Natural killer cell (primary cell): ENCODE measurements around the gene SAMD11. TPM values are rescaled to one million over a fixed set of nuclear protein-coding genes. Genes with fewer than 3 reads are reported as not detected.

ENCODE experiments used
- ATAC-seq, 3 donors: fragments of 150-1000 bp in 2 of 3; fragments of 200-7000 bp in 1 of 3; cut with Tn5 transposase; 1 replicate in 1 of 3; 2 replicates in 2 of 3; pipeline ENCODE4 v1.10.0; 2021; ENCODE audit warnings: mild to moderate bottlenecking in 2 of 3, moderate library complexity in 2 of 3
- DNase-seq, 2 donors: peaks; one replicate each; pipeline versions ENCODE4 v3.0.0 to v3.0.0-alpha.2; 2013 to 2021; ENCODE audit warnings: mixed read lengths in 1 of 2
- H3K27ac ChIP-seq: one replicate; pipeline ENCODE4 v1.5.1; 2013; ENCODE audit warnings: mild to moderate bottlenecking, low read length
- H3K27me3 ChIP-seq: one replicate; pipeline ENCODE4 v1.6.1; 2013; ENCODE audit warnings: low read length; ENCODE audit not compliant: control insufficient read depth, insufficient read depth
- H3K36me3 ChIP-seq: one replicate; pipeline ENCODE4 v1.6.1; 2013; ENCODE audit warnings: low read length; ENCODE audit not compliant: control insufficient read depth, insufficient read depth
- H3K4me1 ChIP-seq: one replicate; pipeline ENCODE4 v1.6.1; 2013; ENCODE audit warnings: low read length; ENCODE audit not compliant: control insufficient read depth, insufficient read depth
- H3K4me3 ChIP-seq: one replicate; pipeline ENCODE4 v1.5.1; 2013; ENCODE audit warnings: low read length
- H3K9me3 ChIP-seq: one replicate; pipeline ENCODE4 v1.6.1; 2013; ENCODE audit warnings: low read length; ENCODE audit not compliant: control insufficient read depth, insufficient read depth
- H3K27ac Mint-ChIP-seq, 2 donors: one replicate each; pipeline ENCODE4 v1.8.0; 2022; ENCODE audit warnings: mild to moderate bottlenecking in 2 of 2, mixed read lengths in 2 of 2, moderate library complexity in 1 of 2
- H3K27me3 Mint-ChIP-seq, 2 donors: one replicate each; pipeline ENCODE4 v1.8.0; 2022; ENCODE audit warnings: low read depth in 2 of 2, mixed read lengths in 2 of 2
- H3K36me3 Mint-ChIP-seq: one replicate; pipeline ENCODE4 v1.8.0; 2022; ENCODE audit warnings: mixed read lengths
- H3K4me1 Mint-ChIP-seq, 2 donors: one replicate each; pipeline ENCODE4 v1.8.0; 2022; ENCODE audit warnings: mixed read lengths in 2 of 2
- H3K4me3 Mint-ChIP-seq: one replicate; pipeline ENCODE4 v1.8.0; 2022; ENCODE audit warnings: mild to moderate bottlenecking, moderate library complexity, mixed read lengths
- H3K9me3 Mint-ChIP-seq, 2 donors: one replicate each; pipeline ENCODE4 v1.8.0; 2022; ENCODE audit warnings: mixed read lengths in 2 of 2
- CTCF ChIP-seq: fragments of 200-600 bp; IDR thresholded peaks from one replicate; pipeline ENCODE4 v1.8.0; 2022; ENCODE audit warnings: antibody characterized with exemption
- WGBS: methylation state at CpG from one replicate; pipeline ENCODE4 v1.1.7; 2013; ENCODE audit warnings: missing lambda C conversion rate; ENCODE audit not compliant: insufficient coverage; 5-methylcytosine and 5-hydroxymethylcytosine counted together
- intact Hi-C: fragments of 100-400 bp; cut with micrococcal nuclease; formaldehyde crosslinking; loops from one replicate; pipeline ENCODE4 v1.14.2; 2022
- total RNA-seq, 4 donors: library from RNA; stranded (reverse); fragments of 120-200 nt in 1 of 4; gene quantifications; one replicate each; pipeline versions ENCODE4 v1.2.3 to v1.2.4, GENCODE V29; 2013 to 2022

Gene SAMD11
- total RNA-seq, 3 donors from 2014 or later (not counting 1 experiment from before 2014, with no cell fraction given): not detected

GRCh38 chr1:915295-916172 lies 8.2 kb upstream of the SAMD11 start:
- ATAC-seq: no peak
- peaks cover 18 to 31% of the 10 kb centered on the region in 2 donors for H3K27me3 Mint-ChIP-seq
- no peak for DNase-seq

GRCh38 chr1:916173-917075 lies 7.3 kb upstream of the SAMD11 start:
- DNase-seq (no peak), ATAC-seq (no peak)
- peaks cover 0 to 7% of the 10 kb centered on the region in 2 donors for H3K4me1 Mint-ChIP-seq
- peaks cover 11% of the 10 kb centered on the region for H3K4me1 ChIP-seq
- no peak for TF ChIP-seq CTCF
- no peaks in the 10 kb centered on the region for H3K9me3 ChIP-seq
- no peaks in the 10 kb centered on the region for H3K36me3 Mint-ChIP-seq
- intact Hi-C loops: no loop called here
- peaks cover 14 to 28% of the 10 kb centered on the region in 2 donors for H3K27me3 Mint-ChIP-seq
- H3K27ac ChIP-seq: no peak overlapping the region
- WGBS: 59% methylated on average over 31 of the region's 31 CpGs
- peaks cover 16% of the 10 kb centered on the region for H3K27me3 ChIP-seq
- no peaks in the 10 kb centered on the region for H3K36me3 ChIP-seq
- H3K9me3 Mint-ChIP-seq: no peaks in the 10 kb centered on the region
- no peak overlapping the region for H3K27ac Mint-ChIP-seq
- H3K4me3 Mint-ChIP-seq: no peak overlapping the region
- no peak overlapping the region for H3K4me3 ChIP-seq

More at GRCh38 chr1:915295-916172, 8.2 kb upstream of the SAMD11 start:
- Histone ChIP-seq H3K36me3 (no peaks in the 10 kb centered on the region), H3K4me3 (no peak overlapping the region), H3K27ac (no peak overlapping the region), H3K9me3 (no peaks in the 10 kb centered on the region), H3K27me3 (peaks cover 10% of the 10 kb centered on the region), H3K4me1 (peaks cover 3% of the 10 kb centered on the region)
- WGBS: 77% methylated on average over 28 of the region's 28 CpGs
- Mint-ChIP-seq H3K36me3 (no peaks in the 10 kb centered on the region), H3K4me3 (no peak overlapping the region), H3K4me1 (peaks cover 0 to 1% of the 10 kb centered on the region in 2 donors), H3K9me3 (no peaks in the 10 kb centered on the region), H3K27ac (no peak overlapping the region)
- intact Hi-C loops: no loop called here
- no peak for TF ChIP-seq CTCF

GRCh38 chr1:917076-917459 lies 6.7 kb upstream of the SAMD11 start:
- peaks cover 0 to 10% of the 10 kb centered on the region in 2 donors for H3K4me1 Mint-ChIP-seq
- peaks cover 18% of the 10 kb centered on the region for H3K27me3 ChIP-seq
- H3K36me3 Mint-ChIP-seq: no peaks in the 10 kb centered on the region
- H3K4me3 ChIP-seq: no peak overlapping the region
- peaks cover 16 to 31% of the 10 kb centered on the region in 2 donors for H3K27me3 Mint-ChIP-seq
- ATAC-seq (no peak), DNase-seq (no peak)
- no peak overlapping the region for H3K27ac ChIP-seq
- no peak overlapping the region for H3K4me3 Mint-ChIP-seq
- no peaks in the 10 kb centered on the region for H3K9me3 ChIP-seq
- no peak for TF ChIP-seq CTCF
- peaks cover 11% of the 10 kb centered on the region for H3K4me1 ChIP-seq
- intact Hi-C loops: no loop called here
- no peaks in the 10 kb centered on the region for H3K36me3 ChIP-seq
- 76% methylated on average over 7 of the region's 7 CpGs for WGBS
- no peaks in the 10 kb centered on the region for H3K9me3 Mint-ChIP-seq
- H3K27ac Mint-ChIP-seq: no peak overlapping the region
